Cardiac muscle cell (in vitro differentiated cells and primary cell): ENCODE measurements around the gene EFCAB12. TPM values are rescaled to one million over a fixed set of nuclear protein-coding genes. Genes with fewer than 3 reads are reported as not detected.
A peak's percentile ranks its signal among the peaks of the same experiment; 100 is the strongest.

Experiments
- DNase-seq, 2 donors: peaks; one replicate each; pipeline versions ENCODE4 v3.0.0 to v3.0.0-alpha.2; 2010 to 2017; ENCODE audit warnings: low read depth in 1 of 2, low spot score in 1 of 2
- H3K27ac ChIP-seq: fragments of 200-600 bp; sonication (generic); 2 replicates; pipeline ENCODE4 v1.5.1; 2016
- H3K27me3 ChIP-seq: fragments of 200-600 bp; sonication (generic); 2 replicates; pipeline ENCODE4 v1.6.0; 2016; ENCODE audit warnings: control low read depth
- H3K36me3 ChIP-seq: fragments of 200-600 bp; sonication (generic); 2 replicates; pipeline ENCODE4 v1.5.1; 2016; ENCODE audit warnings: control low read depth
- H3K4me1 ChIP-seq: fragments of 200-600 bp; sonication (generic); 2 replicates; pipeline ENCODE4 v1.8.1; 2017; ENCODE audit warnings: low read depth, mild to moderate bottlenecking, mixed run types
- H3K4me3 ChIP-seq: fragments of 200-600 bp; sonication (generic); 2 replicates; pipeline ENCODE4 v1.5.1; 2016; ENCODE audit warnings: mild to moderate bottlenecking
- H3K9me3 ChIP-seq: fragments of 200-600 bp; sonication (generic); 2 replicates; pipeline ENCODE4 v1.5.1; 2017; ENCODE audit warnings: low read depth, mild to moderate bottlenecking, control low read depth
- CTCF ChIP-seq: IDR thresholded peaks from 2 replicates; pipeline ENCODE4 v1.5.1; 2012; ENCODE audit warnings: low read depth, mild to moderate bottlenecking, low read length
- polyA plus RNA-seq: library from polyadenylated mRNA; unstranded; fragments of >200 nt; fragmentation: Nextera tagmentation; extraction: Ambion mirVana; gene quantifications from 2 replicates; pipeline ENCODE4 v1.2.1, GENCODE V29; 2016
- total RNA-seq: library from RNA; depleted of rRNA; stranded (reverse); fragments of >200 nt; gene quantifications from 2 replicates; pipeline ENCODE4 v1.2.3, GENCODE V29; 2016

Gene EFCAB12
- total and polyA plus RNA-seq, 2 experiments from 2014 or later: 0.48 to 1.7 TPM

DNA sequence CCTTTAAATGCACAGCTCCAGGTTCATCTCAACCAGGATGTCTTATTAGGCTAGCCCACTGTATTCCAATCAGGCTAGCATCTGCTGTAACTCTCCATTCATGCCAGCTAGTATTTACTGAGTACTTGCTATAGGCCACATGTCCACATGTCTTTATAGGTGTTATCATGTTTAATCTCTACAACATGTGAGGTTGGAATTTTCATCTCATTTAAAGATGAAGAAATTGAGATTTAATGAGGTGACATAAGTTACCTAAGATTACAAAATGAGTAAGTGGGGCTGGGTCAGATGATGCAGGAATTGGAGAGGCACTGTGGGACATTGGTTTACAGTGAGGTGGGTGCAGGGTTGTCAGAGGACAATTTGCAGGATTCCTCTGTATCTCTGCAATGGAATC is 14.5 kb upstream of the EFCAB12 start:
- H3K36me3 ChIP-seq: no peaks in the 10 kb centered on the region
- DNase-seq: no peak
- no peak for TF ChIP-seq CTCF
- no peak overlapping the region for H3K27ac ChIP-seq
- peaks cover 37% of the 10 kb centered on the region for H3K4me1 ChIP-seq
- H3K27me3 ChIP-seq: no peaks in the 10 kb centered on the region
- H3K9me3 ChIP-seq: no peaks in the 10 kb centered on the region
- H3K4me3 ChIP-seq: no peak overlapping the region

GRCh38 chr3:129442486-129442885 is 14.1 kb upstream of the EFCAB12 start:
- H3K9me3 ChIP-seq: no peaks in the 10 kb centered on the region
- no peak overlapping the region for H3K4me3 ChIP-seq
- peaks cover 33% of the 10 kb centered on the region for H3K4me1 ChIP-seq
- TF ChIP-seq CTCF: no peak
- H3K27ac ChIP-seq: peak overlapping the region; percentile 32
- no peaks in the 10 kb centered on the region for H3K27me3 ChIP-seq
- DNase-seq: no peak
- peaks cover 3% of the 10 kb centered on the region for H3K36me3 ChIP-seq

DNA sequence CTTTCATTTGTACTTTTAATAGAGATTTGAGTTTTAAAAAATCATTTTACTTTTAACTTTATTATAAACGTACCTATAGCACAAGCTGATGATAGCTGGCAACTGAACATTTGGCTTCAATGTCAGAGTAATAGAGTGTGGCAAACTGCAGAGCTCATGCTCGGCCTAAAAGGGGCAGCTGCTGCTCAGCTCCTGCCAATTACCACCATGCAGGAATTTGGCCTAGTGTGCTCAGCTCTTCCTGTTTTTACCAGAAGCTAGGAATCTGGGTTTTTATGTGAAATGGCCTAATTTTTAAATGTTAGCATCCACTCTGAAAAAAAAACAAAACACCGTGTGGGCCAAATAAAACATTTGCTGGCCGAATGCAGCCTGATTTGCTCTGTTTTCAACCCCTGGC is 13.3 kb upstream of the EFCAB12 start:
- H3K27ac ChIP-seq: peak overlapping the region; percentile 4
- no peaks in the 10 kb centered on the region for H3K9me3 ChIP-seq
- peaks cover 27% of the 10 kb centered on the region for H3K4me1 ChIP-seq
- no peak overlapping the region for H3K4me3 ChIP-seq
- H3K36me3 ChIP-seq: peaks cover 10% of the 10 kb centered on the region
- H3K27me3 ChIP-seq: no peaks in the 10 kb centered on the region
- peak; percentile 27 for TF ChIP-seq CTCF
- DNase-seq: peak; percentile 14 to 87

GRCh38 chr3:129441215-129441614 is 12.8 kb upstream of the EFCAB12 start:
- H3K27ac ChIP-seq: peak overlapping the region; percentile 91

GRCh38 chr3:129440618-129441190 is 12.3 kb upstream of the EFCAB12 start:
- peak overlapping the region; percentile 91 for H3K27ac ChIP-seq
- no peak for DNase-seq
- H3K9me3 ChIP-seq: no peaks in the 10 kb centered on the region
- no peak for TF ChIP-seq CTCF
- H3K36me3 ChIP-seq: peaks cover 13% of the 10 kb centered on the region
- no peaks in the 10 kb centered on the region for H3K27me3 ChIP-seq
- peaks cover 27% of the 10 kb centered on the region for H3K4me1 ChIP-seq
- H3K4me3 ChIP-seq: peak overlapping the region; percentile 72

More at GRCh38 chr3:129441215-129441614, 12.8 kb upstream of the EFCAB12 start:
- H3K36me3 ChIP-seq: peaks cover 13% of the 10 kb centered on the region
- peak overlapping the region; percentile 72 for H3K4me3 ChIP-seq
- H3K4me1 ChIP-seq: peaks cover 27% of the 10 kb centered on the region
- DNase-seq: no peak
- TF ChIP-seq CTCF: no peak
- H3K9me3 ChIP-seq: no peaks in the 10 kb centered on the region
- H3K27me3 ChIP-seq: no peaks in the 10 kb centered on the region
